K562 (cell line): ENCODE measurements around the gene ASB18.

Source experiments
- CAMTA2 ChIP-seq: fragments of 250-450 bp; sonication (Bioruptor Pico); conservative IDR thresholded peaks from 2 replicates; pipeline ENCODE4 v1.5.1; 2022
- CBX3 ChIP-seq, 2 experiments: IDR thresholded peaks; 1 replicate in 1 of 2; 2 replicates in 1 of 2; pipeline ENCODE4 v1.6.1; 2012; ENCODE audit warnings: inconsistent platforms in 2 of 2, low read length in 2 of 2, borderline replicate concordance in 1 of 2, control low read depth in 1 of 2
- EZH2 ChIP-seq: IDR thresholded peaks from 2 replicates; pipeline ENCODE4 v1.6.1; 2012; ENCODE audit warnings: low read depth, mild to moderate bottlenecking, inconsistent platforms, low read length, borderline replicate concordance
- MTF1 ChIP-seq: fragments of 250-450 bp; sonication (Bioruptor Pico); IDR thresholded peaks from 2 replicates; pipeline ENCODE4 v1.9.0; 2021; ENCODE audit warnings: moderate library complexity, mild to moderate bottlenecking, inconsistent platforms, borderline replicate concordance
- NFYB ChIP-seq: IDR thresholded peaks from 2 replicates; pipeline ENCODE4 v1.6.1; 2011; ENCODE audit warnings: mild to moderate bottlenecking, moderate library complexity; ENCODE audit not compliant: insufficient read length; ENCODE audit errors: extremely low read depth
- RBM14 ChIP-seq: fragments of 200-400 bp; formaldehyde crosslinking; IDR thresholded peaks from 2 replicates; pipeline ENCODE4 v1.6.1; 2018; ENCODE audit warnings: low read depth, mild to moderate bottlenecking, low read length, moderate library complexity, borderline replicate concordance; ENCODE audit not compliant: insufficient read depth
- SPI1 ChIP-seq: IDR thresholded peaks from 2 replicates; pipeline ENCODE4 v1.6.1; 2011; ENCODE audit warnings: low read depth, low read length, control low read depth, borderline replicate concordance
- ZNF24 ChIP-seq: fragments of 450-650 bp; IDR thresholded peaks from 2 replicates; pipeline ENCODE4 v1.6.1; 2016
- ZNF780A ChIP-seq: fragments of 250-450 bp; sonication (Bioruptor Pico); IDR thresholded peaks from 2 replicates; pipeline ENCODE4 v1.5.0; 2021; ENCODE audit warnings: mild to moderate bottlenecking

DNA sequence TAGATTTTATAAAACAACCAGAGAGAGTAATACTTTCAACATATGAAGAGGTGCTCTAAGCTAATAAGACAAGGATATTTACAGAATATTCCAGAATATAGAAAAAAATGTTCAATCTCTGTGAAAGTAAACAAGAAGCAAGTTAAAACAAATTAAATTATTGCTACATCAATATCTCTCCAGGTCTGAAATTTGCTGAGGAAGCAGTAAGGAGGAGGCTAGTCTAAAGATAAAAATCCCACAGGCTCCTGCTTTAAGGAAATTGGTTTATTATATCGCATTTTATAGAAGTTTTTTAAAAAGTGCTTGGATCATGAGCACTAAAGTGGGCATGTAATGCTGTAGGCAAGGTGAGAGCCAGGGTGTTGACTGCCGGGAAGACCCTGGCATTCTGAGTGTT is 39.7 kb upstream of the ASB18 start:
- TF ChIP-seq ZNF780A (CRISPR knock-in tag) (no peak), MTF1 (CRISPR knock-in tag) (no peak), CAMTA2 (CRISPR knock-in tag) (no peak), EZH2 (no peak), SPI1 (no peak), CBX3 (IDR thresholded peaks at IDR 0.05; ENCODE audit: borderline replicate concordance in 1 of 2, low read length in 2 of 2) (no peak), ZNF24 (no peak), NFYB (no peak), RBM14 (no peak)
